ENCODE measurements around the gene SLC13A1. TPM values are rescaled to one million over a fixed set of nuclear protein-coding genes. Genes with fewer than 3 reads are reported as not detected.

SLC13A1 gene
- total RNA-seq, 1 donor from 2014 or later = not detected

DNA sequence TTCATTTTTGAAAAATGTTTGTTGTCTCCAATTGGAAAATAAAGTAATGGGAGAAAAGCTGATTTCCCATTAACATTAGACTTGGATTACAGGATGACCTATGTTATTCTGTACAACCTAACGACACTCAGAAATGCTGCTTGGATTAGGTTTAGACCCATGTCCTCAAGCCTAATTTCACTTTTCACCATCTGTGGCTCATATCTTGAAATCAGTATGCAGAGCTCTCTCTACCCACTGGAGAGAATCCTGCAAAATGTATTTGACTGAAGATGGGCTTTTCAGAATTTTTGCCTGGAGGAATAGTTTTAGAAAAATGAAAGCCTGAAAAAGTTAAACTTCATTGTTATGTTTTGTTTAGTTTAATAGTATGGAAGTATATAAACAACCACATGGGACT lies 63.8 kb downstream of the SLC13A1 start:
- no peaks in the 10 kb centered on the region for H3K4me1 ChIP-seq

DNA sequence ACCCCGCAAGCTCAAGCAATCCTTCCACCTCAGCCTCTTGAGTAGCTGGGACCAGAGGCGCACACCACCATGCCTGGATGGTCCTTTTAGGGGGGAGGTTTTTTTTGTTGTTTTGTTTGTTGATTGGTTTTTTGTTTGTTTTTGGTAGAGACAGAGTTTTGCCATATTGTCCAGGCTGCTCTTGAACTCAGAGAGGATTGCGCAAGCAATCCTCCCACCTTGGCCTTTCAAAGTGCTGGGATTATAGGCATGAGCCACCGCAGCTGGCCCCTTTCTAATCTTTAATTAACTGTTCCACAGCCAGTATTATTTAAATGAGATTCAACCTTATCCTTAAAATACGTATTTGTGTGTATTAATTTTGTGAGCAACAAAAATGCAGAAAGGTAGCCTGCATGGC lies 65.8 kb downstream of the SLC13A1 start:
- Histone ChIP-seq H3K4me3 (no peak overlapping the region), H3K9me3 (no peaks in the 10 kb centered on the region), H3K36me3 (no peaks in the 10 kb centered on the region), H3K4me1 (no peaks in the 10 kb centered on the region), H3K27ac (no peak overlapping the region), H3K27me3 (no peaks in the 10 kb centered on the region)
- no peak for DNase-seq (ENCODE audit: low spot score in 2 of 2)
- intact Hi-C loops (cut with DNase I) = no loop called here
- TF ChIP-seq, protein P1, sequence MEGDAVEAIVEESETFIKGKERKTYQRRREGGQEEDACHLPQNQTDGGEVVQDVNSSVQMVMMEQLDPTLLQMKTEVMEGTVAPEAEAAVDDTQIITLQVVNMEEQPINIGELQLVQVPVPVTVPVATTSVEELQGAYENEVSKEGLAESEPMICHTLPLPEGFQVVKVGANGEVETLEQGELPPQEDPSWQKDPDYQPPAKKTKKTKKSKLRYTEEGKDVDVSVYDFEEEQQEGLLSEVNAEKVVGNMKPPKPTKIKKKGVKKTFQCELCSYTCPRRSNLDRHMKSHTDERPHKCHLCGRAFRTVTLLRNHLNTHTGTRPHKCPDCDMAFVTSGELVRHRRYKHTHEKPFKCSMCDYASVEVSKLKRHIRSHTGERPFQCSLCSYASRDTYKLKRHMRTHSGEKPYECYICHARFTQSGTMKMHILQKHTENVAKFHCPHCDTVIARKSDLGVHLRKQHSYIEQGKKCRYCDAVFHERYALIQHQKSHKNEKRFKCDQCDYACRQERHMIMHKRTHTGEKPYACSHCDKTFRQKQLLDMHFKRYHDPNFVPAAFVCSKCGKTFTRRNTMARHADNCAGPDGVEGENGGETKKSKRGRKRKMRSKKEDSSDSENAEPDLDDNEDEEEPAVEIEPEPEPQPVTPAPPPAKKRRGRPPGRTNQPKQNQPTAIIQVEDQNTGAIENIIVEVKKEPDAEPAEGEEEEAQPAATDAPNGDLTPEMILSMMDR (IDR thresholded peaks at IDR 0.05) = no peak

More for the DNA sequence above, 63.8 kb downstream of the SLC13A1 start:
- TF ChIP-seq, protein P1 (IDR thresholded peaks at IDR 0.05) = no peak
- no peak for DNase-seq (ENCODE audit: low spot score in 2 of 2)
- Histone ChIP-seq H3K27ac (no peak overlapping the region), H3K27me3 (no peaks in the 10 kb centered on the region), H3K9me3 (no peaks in the 10 kb centered on the region), H3K4me3 (no peak overlapping the region), H3K36me3 (no peaks in the 10 kb centered on the region)
- intact Hi-C loops (cut with DNase I) = no loop called here

DNA sequence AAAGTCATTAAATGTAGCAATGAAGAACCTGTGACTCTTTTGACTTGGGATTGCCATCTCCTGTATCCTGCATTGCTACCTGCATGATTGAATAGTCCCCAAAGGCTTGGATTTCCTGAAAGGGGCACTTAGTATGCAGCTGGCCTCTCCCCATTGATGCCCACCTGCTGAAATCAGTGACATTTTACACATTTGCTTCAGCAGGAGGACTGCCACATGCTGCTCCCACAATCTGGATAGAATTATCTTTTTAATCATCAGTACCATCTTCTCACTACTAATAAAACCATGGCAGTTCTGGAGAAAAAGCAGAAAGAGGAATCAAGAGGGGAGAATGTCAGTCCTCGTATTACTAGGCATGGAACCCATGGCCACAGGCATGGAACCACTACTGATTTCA lies 67.8 kb downstream of the SLC13A1 start:
- Histone ChIP-seq H3K9me3 (no peaks in the 10 kb centered on the region), H3K4me3 (no peak overlapping the region), H3K27ac (no peak overlapping the region), H3K36me3 (no peaks in the 10 kb centered on the region), H3K4me1 (no peaks in the 10 kb centered on the region), H3K27me3 (no peaks in the 10 kb centered on the region)
- TF ChIP-seq, protein P1 (IDR thresholded peaks at IDR 0.05) = no peak
- DNase-seq (ENCODE audit: low spot score in 2 of 2) = no peak
- intact Hi-C loops (cut with DNase I) = no loop called here

DNA sequence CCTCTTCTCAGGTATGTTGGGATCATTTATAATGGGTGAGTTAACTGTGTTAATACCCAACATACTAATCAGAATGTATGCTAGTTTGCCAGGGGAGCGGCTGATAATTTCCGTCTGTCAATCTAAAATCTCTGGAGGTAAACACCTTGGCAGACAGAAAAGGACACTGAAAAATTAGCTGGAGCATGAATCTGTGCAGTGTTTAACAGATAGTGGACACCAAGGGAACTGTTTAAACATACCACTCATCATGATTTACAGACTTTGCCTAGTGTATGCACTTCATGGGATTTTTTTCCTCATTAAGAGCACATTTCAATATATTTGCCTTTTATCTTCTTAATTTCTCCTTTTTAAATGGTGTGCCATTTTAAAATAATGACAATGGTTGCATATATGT lies 68.2 kb downstream of the SLC13A1 start:
- H3K36me3 ChIP-seq = no peaks in the 10 kb centered on the region
- no peaks in the 10 kb centered on the region for H3K9me3 ChIP-seq
- no peak overlapping the region for H3K4me3 ChIP-seq
- no peak for DNase-seq (ENCODE audit: low spot score in 2 of 2)
- intact Hi-C loops (cut with DNase I) = no loop called here
- no peak overlapping the region for H3K27ac ChIP-seq
- no peaks in the 10 kb centered on the region for H3K27me3 ChIP-seq
- no peaks in the 10 kb centered on the region for H3K4me1 ChIP-seq
- TF ChIP-seq, protein P1 (IDR thresholded peaks at IDR 0.05) = no peak

DNA sequence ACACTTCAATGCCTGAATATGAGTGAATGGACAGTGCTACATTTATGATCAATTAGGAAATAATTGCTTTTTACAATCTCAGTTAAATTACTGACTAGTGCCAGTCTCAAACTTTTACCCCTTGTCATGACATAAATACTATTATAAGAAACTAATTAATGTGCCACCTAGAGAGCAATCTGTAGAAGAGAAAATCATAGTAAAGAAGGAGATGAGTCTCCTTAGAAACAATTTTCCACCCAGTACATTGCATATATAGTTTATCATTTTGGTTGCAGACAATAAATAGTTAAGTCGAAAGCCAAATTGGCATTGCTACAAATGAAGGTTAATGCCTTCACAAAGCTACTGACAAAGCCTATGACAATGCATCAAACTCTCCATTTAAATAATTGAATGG lies 68.6 kb downstream of the SLC13A1 start:
- intact Hi-C loops (cut with DNase I) = no loop called here
- no peaks in the 10 kb centered on the region for H3K36me3 ChIP-seq
- H3K9me3 ChIP-seq = no peaks in the 10 kb centered on the region
- TF ChIP-seq, protein P1 (IDR thresholded peaks at IDR 0.05) = no peak
- no peaks in the 10 kb centered on the region for H3K27me3 ChIP-seq
- no peaks in the 10 kb centered on the region for H3K4me1 ChIP-seq
- no peak overlapping the region for H3K27ac ChIP-seq
- H3K4me3 ChIP-seq = no peak overlapping the region
- DNase-seq (ENCODE audit: low spot score in 2 of 2) = no peak

DNA sequence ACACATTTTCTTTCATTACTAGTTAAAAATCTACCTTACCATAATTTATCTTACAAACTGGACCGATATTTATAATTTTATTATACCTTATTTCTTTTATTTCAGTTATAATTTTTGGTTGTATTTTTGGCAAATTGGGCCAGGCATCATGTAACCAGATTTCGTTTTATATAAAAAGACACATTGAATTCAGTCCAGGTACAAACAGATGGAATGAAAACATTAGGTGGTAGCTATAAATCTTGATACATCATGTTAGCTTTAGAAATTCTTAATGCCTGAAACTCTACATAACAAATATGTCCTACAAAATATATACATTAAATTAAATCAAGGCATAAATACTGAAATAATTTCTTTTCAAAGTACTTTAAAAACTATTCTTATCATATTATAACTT lies 73.1 kb downstream of the SLC13A1 start:
- TF ChIP-seq, protein P1 (IDR thresholded peaks at IDR 0.05) = no peak
- H3K4me1 ChIP-seq = no peaks in the 10 kb centered on the region
- intact Hi-C loops (cut with DNase I) = no loop called here
- no peak for DNase-seq (ENCODE audit: low spot score in 2 of 2)
- no peak overlapping the region for H3K27ac ChIP-seq
- no peaks in the 10 kb centered on the region for H3K9me3 ChIP-seq
- H3K36me3 ChIP-seq = no peaks in the 10 kb centered on the region
- H3K4me3 ChIP-seq = no peak overlapping the region
- H3K27me3 ChIP-seq = no peaks in the 10 kb centered on the region
